Stimulated activated CD4-positive, alpha-beta T cell treated with anti-CD3 and anti-CD28 coated beads, TNF-alpha, amount 100 ng/mL, for 48 hours (primary cell): ENCODE measurements around the gene ZNF22.
A peak's percentile ranks its signal among the peaks of the same experiment; 100 is the strongest.

Source experiments
- DNase-seq, 3 donors: peaks; one replicate each; pipeline ENCODE4 v3.0.0-alpha.2; 2020; ENCODE audit warnings: low read depth in 3 of 3

ZNF22 gene

DNA sequence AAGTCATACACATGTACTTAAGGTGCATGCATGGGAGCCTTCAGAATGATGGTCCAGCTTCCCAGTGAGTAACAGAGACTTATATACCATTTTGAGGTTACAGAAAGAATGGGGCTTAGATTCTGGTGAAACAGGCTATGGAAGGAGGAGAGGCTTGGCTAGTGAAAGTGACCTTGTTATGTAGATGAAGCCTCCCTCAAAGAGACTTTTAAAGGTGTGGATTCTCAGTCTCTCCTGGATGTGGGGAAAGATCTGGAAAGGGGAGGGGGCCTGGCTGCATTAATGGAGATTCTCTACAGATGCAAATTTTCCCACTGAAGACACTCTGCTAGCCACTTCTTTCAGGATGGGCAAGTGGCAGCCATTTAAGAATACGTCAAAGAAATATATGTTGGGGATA lies 35.6 kb upstream of the ZNF22 start:
- no peak for DNase-seq

DNA sequence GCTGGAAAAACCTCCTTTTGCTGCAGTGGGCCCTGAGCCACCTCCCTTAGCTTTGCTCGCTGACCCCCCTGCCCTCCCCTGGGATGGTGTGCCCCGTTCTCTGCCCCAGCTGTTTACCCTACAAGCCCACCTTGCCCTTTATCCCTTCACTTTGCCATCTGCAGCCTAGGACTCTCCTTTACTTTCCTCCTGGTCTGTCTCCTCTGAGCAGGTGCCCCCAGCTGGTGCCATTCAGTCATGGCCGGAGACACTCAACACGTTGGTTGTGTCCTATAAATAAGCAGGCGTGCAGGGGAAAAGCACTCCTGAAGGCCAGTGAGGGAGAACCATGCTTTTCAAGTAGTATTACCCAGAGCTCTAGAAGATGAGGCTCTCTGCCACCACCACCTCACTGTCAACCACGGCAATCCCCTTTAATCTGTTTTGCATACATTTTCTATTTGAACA lies 35.0 kb upstream of the ZNF22 start:
- no peak for DNase-seq

DNA sequence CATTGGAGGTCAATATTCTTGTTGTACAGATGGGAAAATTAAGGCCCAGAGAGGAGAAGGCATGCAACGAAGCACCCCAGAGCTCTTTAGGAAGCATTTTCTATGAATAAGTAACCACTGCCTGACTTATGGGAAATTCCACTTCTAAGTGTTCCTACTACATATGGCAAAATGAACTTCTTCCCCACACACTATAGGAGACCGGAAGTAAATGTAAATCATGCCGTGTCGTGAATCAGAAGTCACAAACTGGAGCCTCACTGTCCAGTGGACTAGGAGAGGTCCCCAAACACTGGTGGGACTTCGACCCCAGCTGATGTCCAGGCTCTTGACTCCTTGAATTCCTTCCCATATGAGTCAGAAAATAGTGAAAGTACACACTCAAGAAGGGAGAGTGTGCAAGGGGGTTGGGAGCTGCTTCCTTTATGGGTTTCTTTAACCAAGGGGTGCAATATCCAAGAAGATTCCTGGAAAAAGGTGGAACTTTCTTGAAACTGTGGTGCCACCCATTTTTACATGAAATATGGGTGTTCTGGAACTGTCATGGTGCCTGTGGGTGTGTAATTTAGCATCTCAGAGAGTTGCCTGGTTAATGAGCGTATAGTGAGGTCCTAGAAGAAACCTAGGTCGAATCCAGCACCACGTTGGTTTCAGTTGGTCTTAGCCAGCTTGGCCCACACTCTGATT lies 34.5 kb upstream of the ZNF22 start:
- DNase-seq: no peak

DNA sequence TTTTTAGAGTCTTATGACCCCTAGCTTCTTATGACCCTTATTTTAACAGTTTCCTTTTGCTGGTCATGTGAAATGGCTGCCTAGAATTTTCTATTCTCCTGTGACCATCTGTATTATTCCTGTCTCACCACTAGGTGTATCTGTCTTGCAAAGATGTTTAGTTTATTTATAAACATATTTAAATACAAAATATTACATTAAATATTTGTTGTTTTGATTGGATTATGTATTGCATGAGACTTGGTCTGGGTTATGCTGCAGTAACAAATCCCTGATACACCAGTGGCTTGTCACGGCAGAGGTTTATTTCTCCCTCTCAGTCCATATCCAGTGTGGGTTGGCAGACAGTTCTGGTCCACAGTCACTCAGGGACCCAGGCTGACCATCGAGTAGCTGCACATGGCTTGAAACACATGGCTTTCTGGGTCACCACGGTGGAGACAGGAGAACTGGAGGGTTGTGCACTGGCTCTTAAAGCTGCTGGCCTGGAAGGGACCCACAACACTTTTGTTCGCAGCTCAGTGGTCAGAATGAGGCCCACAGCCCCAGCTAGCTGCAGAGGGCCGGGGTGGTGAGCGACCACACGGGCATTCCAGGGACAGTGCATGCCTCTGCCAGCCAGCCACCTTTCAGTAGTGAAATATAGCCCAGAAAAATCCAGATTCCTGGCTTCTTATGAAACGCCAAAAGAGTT lies 33.8 kb upstream of the ZNF22 start:
- no peak for DNase-seq

DNA sequence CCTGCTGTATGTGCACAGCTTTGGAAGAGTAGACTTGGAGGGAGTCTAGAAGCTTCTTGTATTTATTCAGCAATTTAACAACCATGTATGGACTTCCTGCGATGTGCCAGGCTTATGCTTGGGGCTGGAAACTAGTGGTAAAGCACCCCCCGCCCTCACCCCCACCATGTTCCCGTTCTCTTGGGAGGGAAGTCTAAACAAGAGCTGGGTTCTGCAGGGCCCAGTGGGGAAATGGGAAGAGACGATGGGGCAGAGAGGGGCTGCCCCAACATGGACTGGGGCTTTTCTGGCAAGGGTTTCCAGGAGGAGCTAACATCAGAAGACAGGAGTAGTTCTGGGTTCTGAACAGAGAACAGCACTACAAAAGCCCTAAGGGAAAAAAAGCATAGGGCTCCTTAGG lies 33.1 kb upstream of the ZNF22 start:
- DNase-seq: no peak

DNA sequence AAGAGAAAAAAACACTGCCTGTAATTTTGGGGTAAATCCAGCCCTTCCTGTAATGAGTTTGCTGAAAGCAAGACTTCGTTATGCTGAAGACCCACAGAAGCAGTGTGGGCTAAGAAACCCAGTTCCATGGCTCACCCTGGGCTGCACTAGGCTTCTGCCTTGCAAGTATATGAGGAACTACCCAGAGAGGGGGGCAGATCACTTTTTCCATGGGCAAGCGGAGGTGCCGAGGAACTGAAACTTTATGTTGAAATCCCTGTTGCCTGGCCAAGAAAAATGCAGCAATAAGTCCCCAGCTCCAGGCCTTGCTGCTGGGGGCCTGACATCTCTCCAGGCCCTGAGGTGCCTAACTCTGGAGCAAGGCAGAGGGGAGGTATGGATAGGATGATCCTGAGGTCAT lies 32.6 kb upstream of the ZNF22 start:
- no peak for DNase-seq

DNA sequence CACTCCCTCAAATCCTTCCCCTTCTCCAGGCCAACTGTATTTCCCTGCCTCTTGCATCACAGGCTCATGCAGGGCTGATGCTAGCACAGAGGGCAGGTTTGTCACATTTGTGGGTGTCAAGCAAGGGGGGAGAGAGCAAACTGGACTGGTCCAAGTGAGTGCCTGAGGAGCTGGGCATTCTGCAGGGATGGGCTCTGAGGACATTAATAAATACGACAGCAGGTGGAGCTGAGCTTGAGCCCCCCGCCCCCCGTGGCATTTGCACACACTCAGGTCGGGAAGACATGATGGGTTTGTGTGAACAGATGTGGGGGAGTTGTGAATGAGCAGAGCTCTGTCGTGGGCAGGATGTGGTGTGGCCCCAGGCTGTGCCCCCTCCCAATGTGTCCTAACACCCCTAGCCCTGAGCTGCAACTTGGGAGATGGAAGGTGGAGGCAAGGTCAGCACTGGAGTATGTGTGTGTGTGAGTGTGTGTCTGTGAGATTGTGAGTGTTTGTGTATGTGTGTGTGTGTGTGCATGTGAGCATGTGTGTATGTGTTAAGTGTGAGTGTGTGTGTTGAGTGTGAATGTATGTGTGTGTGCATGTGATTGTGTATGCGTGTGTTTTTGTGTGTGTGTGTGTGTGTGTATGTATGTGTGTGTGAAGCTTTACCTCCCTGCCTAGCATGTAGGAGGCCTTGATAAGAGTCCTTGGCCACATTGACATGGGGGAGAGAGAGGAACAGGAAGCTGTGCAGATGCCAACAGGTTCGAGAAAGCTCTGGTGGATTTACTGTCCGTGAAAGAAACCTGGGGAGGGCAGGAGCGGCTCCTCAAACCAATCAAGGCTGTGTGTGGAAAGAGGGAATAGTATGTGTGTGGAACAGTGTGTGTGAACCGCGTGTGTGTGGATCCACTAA lies 32.0 kb upstream of the ZNF22 start:
- no peak for DNase-seq

DNA sequence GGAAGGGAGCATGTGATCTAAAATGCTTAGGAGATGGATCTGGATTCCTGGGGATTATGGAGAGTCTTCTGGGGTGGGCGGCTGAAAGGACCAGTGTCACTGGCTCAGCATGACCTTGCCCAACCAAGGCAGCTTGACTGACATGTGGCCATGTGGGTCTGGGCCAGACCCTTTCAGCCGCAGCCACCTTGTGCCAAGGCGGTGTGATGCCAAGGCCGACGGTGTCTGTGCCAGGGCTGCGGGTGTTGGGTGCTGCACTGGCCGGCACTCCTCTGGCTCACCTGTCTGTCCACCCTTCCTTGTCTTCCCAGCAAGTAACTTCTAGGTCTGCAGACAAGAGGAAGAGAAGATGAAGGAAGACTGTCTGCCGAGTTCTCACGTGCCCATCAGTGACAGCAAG lies 30.9 kb upstream of the ZNF22 start:
- DNase-seq: no peak

DNA sequence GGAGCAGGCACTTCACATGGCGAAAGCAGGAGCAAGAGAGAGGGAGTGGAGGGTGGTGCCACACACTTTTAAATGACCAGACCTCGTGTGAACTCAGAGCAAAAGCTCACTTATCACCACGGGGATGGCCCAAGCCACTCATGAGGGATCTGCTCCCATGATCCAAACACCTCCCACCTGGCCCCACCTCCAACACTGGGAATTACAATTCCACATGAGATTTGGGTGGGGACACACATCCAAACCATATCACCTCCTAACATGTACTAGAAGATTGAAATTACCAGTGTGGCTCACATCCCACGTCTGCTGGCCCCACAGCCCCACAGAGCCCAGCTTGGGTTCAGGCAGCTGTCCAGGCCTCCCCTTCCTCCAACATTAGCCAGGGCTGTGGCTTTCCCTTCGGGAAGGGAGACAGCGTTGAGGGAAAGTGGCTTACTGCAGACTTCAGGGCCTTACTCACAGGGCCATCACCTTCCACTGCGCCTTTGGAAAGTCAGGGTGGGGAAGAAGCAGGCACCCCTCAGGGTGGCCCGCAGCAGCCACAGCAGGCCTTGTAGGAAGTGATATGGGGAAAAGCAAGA lies 29.8 kb upstream of the ZNF22 start:
- DNase-seq: no peak

DNA sequence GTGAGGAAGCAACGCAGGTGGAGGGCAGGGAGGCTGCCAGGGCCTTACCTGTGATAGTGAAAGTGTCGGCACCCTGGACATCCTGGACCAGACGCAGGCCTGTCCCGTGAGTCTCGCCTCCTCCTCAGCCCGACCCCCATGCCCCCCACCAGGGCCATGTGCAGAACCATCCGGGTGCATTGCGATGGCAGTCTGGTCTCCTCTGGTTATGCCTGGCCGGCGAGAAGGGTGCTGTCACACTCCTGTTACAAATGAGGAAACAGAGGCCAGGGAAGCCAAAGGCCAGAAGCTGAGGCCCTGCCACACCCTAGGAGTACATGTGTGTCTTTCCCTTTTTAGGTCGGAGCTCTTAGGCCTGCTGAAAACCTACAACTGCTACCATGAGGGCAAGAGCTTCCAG lies 29.3 kb upstream of the ZNF22 start:
- DNase-seq: no peak

DNA sequence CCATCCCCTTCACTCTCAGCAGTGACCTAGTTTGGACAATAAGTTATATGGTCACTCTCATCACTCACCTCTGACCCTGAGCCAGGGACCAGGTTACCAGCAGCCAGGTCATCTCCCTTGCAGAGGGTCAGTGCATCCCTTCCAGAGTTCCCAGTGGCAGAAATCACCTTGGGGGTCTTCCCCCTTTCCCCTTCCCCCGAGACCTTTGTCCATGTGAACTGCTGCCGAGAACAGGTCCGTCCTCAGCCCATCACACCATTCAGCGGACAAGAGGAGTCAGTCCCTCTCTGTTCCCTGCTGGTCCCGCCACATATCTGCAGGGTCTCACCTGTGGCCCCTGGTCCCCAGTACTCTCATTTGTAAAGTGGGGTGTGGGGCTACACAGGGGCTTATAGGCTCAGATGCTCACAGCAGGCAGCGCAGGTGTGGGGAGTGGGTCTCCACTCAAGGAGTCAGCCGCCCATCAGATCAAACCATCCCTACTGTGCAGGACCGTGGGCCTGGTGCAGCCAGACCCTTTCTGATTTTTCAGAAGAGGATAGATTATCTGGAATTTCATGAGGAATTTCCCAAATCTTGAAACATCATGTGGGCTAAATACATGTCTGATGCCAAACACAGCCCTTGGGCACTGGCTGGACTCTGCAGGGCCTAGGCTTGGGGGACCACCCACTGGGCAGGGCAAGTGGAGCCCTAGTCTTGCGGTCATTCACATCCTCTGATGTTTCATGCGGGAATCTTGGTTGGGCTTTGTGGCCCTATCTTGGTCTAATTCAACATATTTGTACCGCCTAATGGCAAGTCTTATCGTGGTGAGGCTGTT lies 28.6 kb upstream of the ZNF22 start:
- no peak for DNase-seq

DNA sequence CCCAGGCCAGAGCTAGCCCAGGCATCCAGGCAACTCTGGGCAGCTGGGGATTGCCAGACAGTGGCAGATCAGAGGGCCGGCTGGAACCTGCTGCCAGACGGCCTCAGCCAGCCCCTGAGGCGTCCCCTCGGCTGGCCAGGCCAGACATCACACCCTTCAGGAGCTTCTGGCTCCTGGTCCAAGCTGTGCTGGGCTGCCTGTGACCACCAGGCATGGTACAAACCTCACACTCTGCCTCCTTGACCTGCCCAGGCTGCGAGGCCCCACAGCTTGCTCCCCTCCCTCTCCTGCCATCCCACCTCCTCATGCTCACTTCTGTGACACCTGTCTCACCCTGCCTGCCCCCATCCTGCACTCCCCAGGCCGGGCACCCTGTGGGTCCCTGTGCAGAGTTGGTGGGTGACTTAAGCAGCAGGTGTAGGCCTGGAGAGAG lies 27.8 kb upstream of the ZNF22 start:
- DNase-seq: no peak

DNA sequence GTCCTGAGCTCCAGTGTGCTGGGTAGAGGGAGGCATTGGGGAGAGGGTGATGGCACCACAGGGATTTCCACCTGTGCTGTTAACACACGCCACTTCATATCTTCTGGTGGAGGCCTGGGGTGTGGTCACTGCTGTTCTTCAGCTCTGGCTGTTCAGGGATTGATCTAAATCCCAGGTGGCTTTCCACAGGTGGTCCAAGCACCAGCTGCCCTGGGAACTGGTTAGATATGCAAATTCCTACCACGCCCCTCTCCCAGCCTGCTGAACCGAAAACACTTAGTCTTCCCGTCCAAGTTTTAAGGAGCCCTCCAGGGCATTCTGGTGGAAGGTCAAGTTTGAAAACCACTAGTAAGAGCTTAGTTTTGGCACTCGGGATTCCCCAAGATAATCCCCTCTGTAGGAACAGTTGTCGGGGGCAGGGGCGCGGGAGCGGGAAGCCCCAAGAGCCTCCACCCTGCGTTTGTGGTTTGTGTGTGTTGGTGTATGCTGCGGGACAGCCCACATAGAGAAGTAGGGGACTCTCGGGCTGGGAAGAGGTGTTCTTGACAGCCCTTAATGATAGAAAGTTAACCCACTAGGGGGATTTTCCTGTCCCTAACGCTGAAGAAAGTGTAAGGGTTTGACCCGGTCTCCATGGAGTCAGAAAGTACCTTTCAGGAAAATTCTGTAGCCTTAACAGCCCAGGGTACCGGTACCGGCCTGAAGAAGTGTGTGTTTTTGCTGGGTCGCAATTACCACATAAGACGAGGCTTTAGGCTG lies 27.2 kb upstream of the ZNF22 start:
- no peak for DNase-seq

DNA sequence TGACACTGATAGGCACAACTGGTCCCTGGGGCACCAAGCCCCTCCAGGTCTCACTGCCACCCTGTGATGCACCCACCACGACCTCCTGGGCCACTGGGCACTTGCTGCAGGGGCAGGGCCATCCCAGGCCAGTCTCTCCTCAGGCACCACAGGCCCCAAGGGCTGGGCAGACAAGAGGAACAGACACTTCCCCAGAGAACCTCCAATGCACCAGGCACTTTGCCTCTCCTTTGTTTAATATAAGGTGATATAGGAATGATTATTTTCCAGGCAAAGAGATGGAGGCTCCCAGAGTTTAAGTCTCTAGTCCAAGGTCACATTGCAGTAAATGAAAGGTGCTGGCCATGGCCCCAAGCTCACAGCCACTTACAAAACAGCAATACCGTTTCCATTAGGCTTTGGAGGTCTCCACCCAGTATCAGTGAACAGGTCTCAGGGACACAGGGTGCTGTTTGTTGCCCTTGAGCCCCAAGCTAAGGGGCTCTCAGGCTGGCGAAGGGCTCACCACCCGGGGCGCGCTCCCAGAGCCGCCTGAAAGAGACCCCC lies 26.6 kb upstream of the ZNF22 start:
- DNase-seq: peak in 1 of 3 donors; percentile 11

DNA sequence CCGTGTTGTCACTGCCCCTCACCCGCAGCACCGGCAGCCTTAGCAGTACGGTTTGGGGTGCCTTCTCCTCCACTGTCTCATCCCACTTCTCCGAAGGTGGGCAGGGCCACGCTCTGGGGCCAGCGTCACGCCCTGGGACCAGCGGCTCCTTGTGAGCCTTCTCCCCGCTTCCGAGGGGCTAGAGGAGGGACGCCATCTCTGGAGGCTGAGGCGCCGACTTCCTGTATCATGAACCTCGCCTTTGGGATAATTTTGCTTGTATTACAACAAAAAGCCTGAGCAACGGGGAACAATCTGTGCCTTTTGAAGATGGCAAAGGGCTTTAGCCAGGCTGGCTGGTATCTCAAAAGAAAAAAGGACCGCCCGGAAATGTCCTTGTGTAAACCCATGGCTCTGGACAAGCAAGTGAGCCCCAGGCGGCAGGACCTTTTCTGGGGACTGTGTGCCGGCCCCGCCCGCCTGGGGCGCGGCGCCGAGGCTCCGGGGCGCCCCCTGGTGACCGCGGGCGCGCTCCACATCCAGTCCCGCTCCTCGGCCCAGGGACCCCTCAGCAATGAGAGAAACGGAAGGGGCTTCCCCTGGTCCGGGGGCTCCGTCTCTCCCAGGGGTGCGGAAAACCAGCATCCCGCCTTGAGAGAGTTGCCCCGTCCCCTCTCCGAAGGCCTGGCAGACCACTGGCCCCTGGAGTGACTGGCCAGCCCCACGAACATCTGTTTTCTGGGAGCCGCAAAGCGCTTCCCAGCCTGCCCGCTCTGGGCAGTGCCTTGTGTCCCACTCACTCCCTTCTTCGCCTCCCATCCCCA lies 25.9 kb upstream of the ZNF22 start:
- DNase-seq: peak in 2 of 3 donors; percentile 26 to 51

DNA sequence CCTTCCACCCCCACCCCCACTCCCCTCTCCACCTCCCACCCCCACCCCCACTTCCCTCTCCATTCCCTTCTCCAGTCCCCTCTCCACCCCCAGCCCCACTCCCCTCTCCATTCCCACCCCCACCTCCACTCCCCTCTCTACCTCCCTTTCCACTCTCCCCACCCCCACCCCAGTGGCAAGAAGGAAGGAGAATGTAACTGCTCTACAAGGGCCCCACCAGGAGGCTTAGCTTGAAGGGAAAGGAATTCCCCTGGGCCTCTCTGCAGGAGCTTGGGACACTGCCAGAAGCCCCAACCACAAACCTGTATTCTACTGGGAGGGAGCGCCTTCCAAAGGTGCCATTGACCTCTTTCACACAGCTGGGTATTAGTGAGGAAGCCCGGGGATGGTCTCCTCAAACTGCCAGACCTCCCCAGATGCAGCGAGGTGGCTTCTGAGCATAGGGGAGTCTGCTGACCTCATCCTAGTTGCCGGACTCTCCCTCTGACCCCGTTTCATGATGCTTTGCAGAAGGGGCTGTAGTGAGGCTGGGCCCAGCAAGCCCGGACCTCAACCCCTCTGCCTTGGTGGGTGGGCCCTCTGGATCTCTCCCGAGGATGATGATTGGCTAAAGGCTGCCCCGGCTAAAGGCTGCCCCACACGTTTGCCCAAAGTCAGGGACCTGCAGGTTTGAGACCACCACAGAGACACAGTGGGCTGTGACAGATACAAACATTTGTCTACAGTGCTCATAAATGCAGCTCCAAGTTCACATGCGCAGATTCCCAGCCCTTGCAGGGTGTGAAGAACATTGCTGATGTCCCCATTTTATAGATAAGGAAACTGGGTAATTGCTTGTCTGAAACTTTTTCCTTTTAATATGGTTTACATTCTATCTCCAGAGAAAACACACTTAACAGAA lies 25.0 kb upstream of the ZNF22 start:
- no peak for DNase-seq

DNA sequence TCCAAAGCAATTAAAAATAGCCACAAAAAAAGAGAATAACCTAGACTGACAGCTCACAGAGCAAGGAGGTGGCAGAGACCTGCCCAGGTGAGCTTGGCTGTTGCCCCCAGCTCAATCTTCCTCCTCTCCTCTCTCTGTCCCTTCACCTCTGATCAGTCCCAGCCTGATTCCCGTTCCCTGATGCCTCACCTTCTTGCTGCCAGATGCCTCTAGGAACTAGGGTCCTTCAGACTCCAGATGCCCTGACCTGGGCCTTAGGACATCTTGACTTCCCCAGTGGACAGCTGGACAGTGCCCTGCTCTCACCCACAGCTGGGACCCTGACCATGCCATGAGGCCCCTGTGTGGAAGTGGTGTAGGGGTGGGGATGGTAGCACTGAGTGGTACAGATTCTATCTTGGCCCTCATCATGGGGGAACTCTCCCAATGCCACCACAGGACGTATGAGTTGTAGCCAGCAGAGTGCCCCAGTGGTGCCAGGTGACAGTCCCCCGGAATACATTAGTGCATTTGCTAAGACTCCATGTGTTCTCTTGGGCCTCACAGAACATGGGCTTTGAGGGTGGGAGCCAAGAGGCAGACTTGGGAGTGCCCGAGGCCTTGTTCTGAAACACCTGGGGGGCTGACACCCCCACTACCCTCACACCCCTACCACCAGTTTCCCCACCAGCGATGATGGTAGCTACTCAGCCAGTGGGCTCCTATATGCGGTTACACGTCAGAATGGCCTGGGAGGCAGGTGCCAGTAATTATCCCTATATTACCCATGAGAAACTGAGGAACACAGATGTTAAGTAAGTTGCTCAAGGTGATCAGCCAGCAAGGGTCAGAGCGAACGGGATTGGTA lies 24.1 kb upstream of the ZNF22 start:
- no peak for DNase-seq
